ENCODE results near the gene HERPUD1. TPM values are rescaled to one million over a fixed set of nuclear protein-coding genes. Genes with fewer than 3 reads are reported as not detected.

Gene HERPUD1
- total and polyA plus RNA-seq, 2 of the 8 experiments (the other 6 are each of a cell fraction or from before 2014, with no cell fraction given) = 23.3 to 34.7 TPM

DNA sequence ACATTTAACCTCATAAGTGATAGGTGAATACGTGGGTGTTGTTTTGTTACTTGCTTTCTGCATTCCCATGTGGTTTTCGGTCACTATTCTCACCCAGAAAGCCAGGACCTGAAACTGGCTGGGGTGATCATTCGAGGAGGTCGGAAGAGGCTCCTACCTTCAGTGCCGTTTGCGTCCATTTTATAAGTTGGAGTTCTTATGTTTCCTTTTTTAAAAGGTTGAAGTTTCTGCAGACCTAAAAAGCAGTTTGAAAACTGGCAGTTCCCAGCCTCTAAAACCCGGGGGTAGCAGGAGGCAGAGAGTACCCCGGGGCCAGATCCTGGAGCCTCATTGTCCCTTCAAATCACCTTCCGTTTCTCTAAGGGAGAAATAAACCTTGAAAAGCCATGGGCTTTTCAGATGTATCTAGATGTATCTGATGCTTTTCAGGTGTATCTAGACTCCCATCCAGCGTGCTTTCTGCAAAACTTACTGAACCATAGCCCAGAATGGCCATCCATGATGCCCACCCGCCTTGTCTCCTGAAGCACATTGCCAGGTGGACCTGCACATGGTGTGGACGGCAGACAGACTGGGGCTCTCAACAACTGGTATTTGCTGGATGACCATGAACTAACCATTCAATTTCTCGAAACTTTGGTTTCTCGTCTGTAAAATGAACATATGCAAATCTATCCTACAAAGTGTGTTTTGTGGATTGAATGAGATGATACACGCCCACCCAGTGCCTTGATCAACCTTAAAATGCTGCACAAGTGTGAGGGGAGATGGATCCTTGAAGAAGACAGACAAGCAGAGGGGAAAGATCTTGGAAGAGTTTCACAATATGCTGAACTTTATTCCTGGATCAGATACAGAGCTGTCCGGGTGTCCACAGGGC is 58.7 kb downstream of the HERPUD1 start:
- Histone ChIP-seq H3K9me3 (ENCODE audit: insufficient read depth in 2 of 2, low read depth in 1 of 2, low read length in 1 of 2) (no peaks in the 10 kb centered on the region), H4K5ac (ENCODE audit: insufficient read length, low read depth, low read length) (no peak overlapping the region), H2BK20ac (ENCODE audit: low read length) (no peak overlapping the region), H2BK120ac (replicated peaks; ENCODE audit: low read depth, low read length) (no peak overlapping the region), H4K8ac (ENCODE audit: extremely low read depth, insufficient read depth, low read length) (no peak overlapping the region), H3K23me2 (ENCODE audit: low read depth, low read length) (peaks cover 8% of the 10 kb centered on the region; the same call in 1 of the 2 replicates), H2BK5ac (ENCODE audit: low read depth, low read length) (no peak overlapping the region), H3K23ac (ENCODE audit: insufficient read length) (no peak overlapping the region), H3K18ac (ENCODE audit: extremely low read depth, low read length) (no peak overlapping the region), H2BK15ac (ENCODE audit: low read length) (peak overlapping the region; percentile 98), H2BK12ac (ENCODE audit: low read depth, low read length) (no peak overlapping the region), H3K9ac (replicated peaks in 1 of 4; ENCODE audit: extremely low read depth in 1 of 4, low read depth in 3 of 4, low read length in 3 of 4) (no peak overlapping the region), H3K27me3 (replicated peaks in 1 of 4; ENCODE audit: control insufficient read depth in 3 of 4, extremely low read depth in 1 of 4, insufficient read depth in 3 of 4, low read length in 3 of 4) (peaks cover 0 to 33% (median 26%) of the 10 kb centered on the region in 4 experiments; a peak in 6 of 7 replicates), H3K4me2 (ENCODE audit: insufficient read depth in 1 of 2, low read depth in 2 of 2, low read length in 2 of 2) (no peak overlapping the region; a peak in 1 of 4 replicates), H4K91ac (replicated peaks; ENCODE audit: insufficient read length, low read length) (no peak overlapping the region), H3K4me1 (replicated peaks in 1 of 4; ENCODE audit: control insufficient read depth in 3 of 4, insufficient read depth in 4 of 4, low read length in 3 of 4) (peaks cover 0 to 9% (median 3%) of the 10 kb centered on the region in 4 experiments; a peak in 4 of 7 replicates), H3K56ac (replicated peaks; ENCODE audit: insufficient read length, low read depth, low read length) (no peak overlapping the region), H3K79me1 (ENCODE audit: low read depth, low read length) (no peaks in the 10 kb centered on the region), H3K79me2 (ENCODE audit: control insufficient read depth in 1 of 2, insufficient read depth in 2 of 2, low read length in 2 of 2) (no peaks in the 10 kb centered on the region), H2AFZ (ENCODE audit: low read length) (no peak overlapping the region), H4K20me1 (replicated peaks in 1 of 2; ENCODE audit: control insufficient read depth in 1 of 2, insufficient read depth in 2 of 2, low read length in 2 of 2) (no peaks in the 10 kb centered on the region), H2AK5ac (ENCODE audit: low read depth, low read length) (no peak overlapping the region), H3K27ac (ENCODE audit: low read depth, low read length) (no peak overlapping the region), H3K36me3 (ENCODE audit: control insufficient read depth in 2 of 4, insufficient read depth in 4 of 4, low read length in 3 of 4) (no peaks in the 10 kb centered on the region), H3K4me3 (ENCODE audit: extremely low read depth in 1 of 4, insufficient read depth in 2 of 4, low read depth in 3 of 4, low read length in 4 of 4) (no peak overlapping the region), H3K14ac (ENCODE audit: insufficient read length) (no peak overlapping the region), H3K4ac (replicated peaks; ENCODE audit: insufficient read length, low read depth, low read length) (no peak overlapping the region)
- ChIA-PET POLR2A (ENCODE audit: partially characterized antibody) (interaction anchor here (1.6 kb wide), 1 partner anchor 9 kb away, joined by 4 read pairs; no protein-coding TSS in a partner anchor), CTCF (ENCODE audit: partially characterized antibody) (interaction anchor here (2.7 kb wide), 1 partner anchor 26 kb away, joined by 13 read pairs; no protein-coding TSS in a partner anchor)
- DNase-seq (ENCODE audit: low read depth in 1 of 2, low spot score in 2 of 2) (no peak), FAIRE-seq (no peak)
- WGBS, 2 experiments (ENCODE audit: extremely low coverage in 1 of 2, insufficient coverage in 1 of 2, insufficient read length in 1 of 2, insufficient replicate concordance in 2 of 2, low coverage in 1 of 2, low lambda C conversion rate in 2 of 2, missing lambda C conversion rate in 1 of 2) = 85% methylated on average over 16 of the region's 16 CpGs; no CpG with 5 or more reads in 1 of the 2 experiments
- no peak for TF ChIP-seq JUN (IDR thresholded peaks at IDR 0.05; ENCODE audit: low read depth, low read length)
- no peak for TF ChIP-seq PHF8 (conservative IDR thresholded peaks at IDR 0.05; ENCODE audit: low read depth, low read length)
- no peak for TF ChIP-seq CEBPB (IDR thresholded peaks at IDR 0.05; ENCODE audit: low read depth, low read length)
- no peak for TF ChIP-seq BRCA1 (IDR thresholded peaks at IDR 0.05; ENCODE audit: low read depth, low read length)
- no peak for TF ChIP-seq POLR2A (IDR thresholded peaks at IDR 0.05; ENCODE audit: control extremely low read depth in 1 of 2, low read depth in 2 of 2, low read length in 2 of 2)
- no peak for TF ChIP-seq EZH2 (IDR thresholded peaks at IDR 0.05; ENCODE audit: low read depth, low read length, severe bottlenecking)
